Stimulated activated naive B cell treated with anti-CD40 and anti-IgM and Interleukin-4, amounts not matched to agents 10 μg/mL and 1 μg/mL and 100 μg/mL, for 72 hours (primary cell): ENCODE data around the gene LRRC45.

Experiments used
- ATAC-seq, 2 donors: fragments of 150-1000 bp; cut with Tn5 transposase; replicated peaks; 2 replicates each; pipeline ENCODE4 v1.10.0; 2021; ENCODE audit warnings: moderate library complexity in 1 of 2
- DNase-seq: peaks from one replicate; pipeline ENCODE4 v3.0.0; 2021
- H3K27ac Mint-ChIP-seq: one replicate; pipeline ENCODE4 v1.8.0; 2022; ENCODE audit warnings: mild to moderate bottlenecking, mixed read lengths
- H3K27me3 Mint-ChIP-seq, 2 donors: one replicate each; pipeline ENCODE4 v1.8.0; 2022; ENCODE audit warnings: mixed read lengths in 2 of 2
- H3K36me3 Mint-ChIP-seq, 2 donors: one replicate each; pipeline ENCODE4 v1.8.0; 2022; ENCODE audit warnings: mixed read lengths in 2 of 2, mild to moderate bottlenecking in 1 of 2
- H3K4me1 Mint-ChIP-seq, 2 donors: one replicate each; pipeline ENCODE4 v1.8.0; 2022; ENCODE audit warnings: mixed read lengths in 2 of 2, mild to moderate bottlenecking in 1 of 2
- H3K4me3 Mint-ChIP-seq, 2 donors: one replicate each; pipeline ENCODE4 v1.8.0; 2022; ENCODE audit warnings: mild to moderate bottlenecking in 2 of 2, mixed read lengths in 2 of 2, moderate library complexity in 1 of 2
- H3K9me3 Mint-ChIP-seq, 2 donors: one replicate each; pipeline ENCODE4 v1.8.0; 2022; ENCODE audit warnings: mixed read lengths in 2 of 2, mild to moderate bottlenecking in 1 of 2

The LRRC45 gene

GRCh38 chr17:82056729-82057621 is 33.9 kb downstream of the LRRC45 start:
- Mint-ChIP-seq H3K9me3 (no peaks in the 10 kb centered on the region), H3K27me3 (no peaks in the 10 kb centered on the region), H3K36me3 (peaks cover 20 to 32% of the 10 kb centered on the region in 2 donors), H3K4me1 (peaks cover 10 to 34% of the 10 kb centered on the region in 2 donors), H3K4me3 (no peak overlapping the region), H3K27ac (peak overlapping the region; percentile 59)
- ATAC-seq: no peak
- no peak for DNase-seq

DNA sequence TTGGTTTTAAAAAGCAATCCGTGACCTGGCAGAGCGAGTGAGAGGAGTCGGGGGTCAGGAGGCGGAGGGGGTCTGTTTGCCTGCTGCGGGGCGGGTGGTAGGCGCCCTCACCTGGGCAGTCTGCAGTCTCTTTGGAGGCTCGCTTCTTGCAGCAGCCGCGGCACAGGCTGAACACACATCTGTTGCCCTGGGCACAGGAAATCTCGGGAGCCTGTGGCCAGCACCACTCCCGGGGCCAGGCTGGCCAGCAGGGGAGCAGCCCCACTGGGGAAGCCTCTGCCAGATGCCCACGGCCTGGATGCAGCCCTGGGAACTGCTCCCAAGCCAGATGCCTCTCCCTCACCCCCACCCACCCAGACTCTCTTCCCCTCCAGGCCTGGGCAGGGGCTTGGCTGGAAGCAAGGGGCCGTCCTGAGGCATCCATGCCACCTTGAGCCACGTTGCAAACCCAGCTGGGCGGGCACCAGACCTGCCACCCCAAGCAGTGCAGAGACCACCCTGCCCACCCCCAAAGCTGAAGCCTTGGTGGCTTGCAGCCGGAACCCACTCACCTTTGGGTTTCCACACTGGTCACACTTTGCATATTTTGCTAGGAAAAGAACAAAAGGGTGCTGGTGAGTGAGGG is 35.2 kb downstream of the LRRC45 start:
- no peaks in the 10 kb centered on the region for H3K27me3 Mint-ChIP-seq
- no peaks in the 10 kb centered on the region for H3K9me3 Mint-ChIP-seq
- H3K36me3 Mint-ChIP-seq: peaks cover 20 to 34% of the 10 kb centered on the region in 2 donors
- H3K4me3 Mint-ChIP-seq: no peak overlapping the region
- DNase-seq (no peak), ATAC-seq (no peak)
- peak overlapping the region; percentile 56 for H3K27ac Mint-ChIP-seq
- H3K4me1 Mint-ChIP-seq: peaks cover 6 to 26% of the 10 kb centered on the region in 2 donors

GRCh38 chr17:82058855-82059249 is 35.7 kb downstream of the LRRC45 start:
- H3K4me3 Mint-ChIP-seq: no peak overlapping the region
- H3K36me3 Mint-ChIP-seq: peaks cover 20 to 34% of the 10 kb centered on the region in 2 donors
- H3K9me3 Mint-ChIP-seq: no peaks in the 10 kb centered on the region
- H3K27ac Mint-ChIP-seq: peak overlapping the region; percentile 56
- H3K4me1 Mint-ChIP-seq: peaks cover 4 to 22% of the 10 kb centered on the region in 2 donors
- DNase-seq (no peak), ATAC-seq (no peak)
- H3K27me3 Mint-ChIP-seq: no peaks in the 10 kb centered on the region

- Mint-ChIP-seq H3K27me3 (no peaks in the 10 kb centered on the region), H3K4me1 (peaks cover 7 to 22% of the 10 kb centered on the region in 2 donors), H3K9me3 (no peaks in the 10 kb centered on the region), H3K4me3 (no peak overlapping the region), H3K27ac (no peak overlapping the region), H3K36me3 (peaks cover 20 to 34% of the 10 kb centered on the region in 2 donors)
- DNase-seq (no peak), ATAC-seq (no peak)
Observed at GRCh38 chr17:82059272-82060000, 36.3 kb downstream of the LRRC45 start.

DNA sequence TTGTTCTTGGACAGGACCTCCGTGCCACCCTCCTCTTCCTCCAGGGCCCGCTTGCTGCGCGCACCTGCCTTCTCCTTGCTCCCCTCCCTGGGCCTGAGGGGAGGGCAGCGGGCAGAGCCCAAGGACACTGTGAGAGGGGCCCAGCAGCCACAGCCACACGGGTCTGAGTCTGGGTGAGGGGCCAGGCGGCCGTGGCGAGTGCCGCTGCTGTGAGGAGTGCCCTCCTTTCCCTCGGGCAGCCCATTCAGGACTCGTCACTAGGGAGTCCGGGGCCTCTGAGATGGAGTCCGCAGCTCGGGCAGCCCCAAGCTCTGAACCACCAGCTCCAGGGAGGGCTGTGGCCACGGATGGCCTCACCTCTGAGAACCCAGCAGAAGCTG is 36.9 kb downstream of the LRRC45 start:
- Mint-ChIP-seq H3K4me1 (peaks cover 7 to 26% of the 10 kb centered on the region in 2 donors), H3K27me3 (no peaks in the 10 kb centered on the region), H3K27ac (peak overlapping the region; percentile 37), H3K9me3 (no peaks in the 10 kb centered on the region), H3K4me3 (no peak overlapping the region), H3K36me3 (peaks cover 18 to 31% of the 10 kb centered on the region in 2 donors)
- ATAC-seq (no peak), DNase-seq (no peak)

DNA sequence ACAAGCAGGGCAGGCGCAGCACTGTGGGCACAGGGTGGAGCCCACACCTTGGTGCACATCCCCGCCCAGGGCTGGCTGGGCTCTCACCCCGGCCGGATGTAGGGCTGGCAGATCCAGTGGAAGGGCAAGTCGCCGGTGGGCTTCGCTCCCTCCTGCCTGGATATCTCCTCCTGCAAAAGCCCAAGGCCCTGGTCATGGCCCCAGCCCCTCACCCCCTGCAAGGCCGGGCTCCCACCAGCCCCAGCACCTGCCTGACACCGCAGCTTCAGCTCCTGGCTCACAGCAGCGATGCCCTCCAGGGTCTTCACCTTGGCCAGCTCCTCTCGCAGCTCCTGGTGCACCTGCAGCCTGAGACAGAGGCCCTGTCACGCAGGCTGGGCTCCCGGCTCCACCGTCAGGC is 37.5 kb downstream of the LRRC45 start:
- H3K36me3 Mint-ChIP-seq: peaks cover 16 to 28% of the 10 kb centered on the region in 2 donors
- peak overlapping the region; percentile 42 for H3K27ac Mint-ChIP-seq
- H3K27me3 Mint-ChIP-seq: no peaks in the 10 kb centered on the region
- no peak for ATAC-seq
- peaks cover 5 to 26% of the 10 kb centered on the region in 2 donors for H3K4me1 Mint-ChIP-seq
- H3K4me3 Mint-ChIP-seq: no peak overlapping the region
- H3K9me3 Mint-ChIP-seq: no peaks in the 10 kb centered on the region
- no peak for DNase-seq

DNA sequence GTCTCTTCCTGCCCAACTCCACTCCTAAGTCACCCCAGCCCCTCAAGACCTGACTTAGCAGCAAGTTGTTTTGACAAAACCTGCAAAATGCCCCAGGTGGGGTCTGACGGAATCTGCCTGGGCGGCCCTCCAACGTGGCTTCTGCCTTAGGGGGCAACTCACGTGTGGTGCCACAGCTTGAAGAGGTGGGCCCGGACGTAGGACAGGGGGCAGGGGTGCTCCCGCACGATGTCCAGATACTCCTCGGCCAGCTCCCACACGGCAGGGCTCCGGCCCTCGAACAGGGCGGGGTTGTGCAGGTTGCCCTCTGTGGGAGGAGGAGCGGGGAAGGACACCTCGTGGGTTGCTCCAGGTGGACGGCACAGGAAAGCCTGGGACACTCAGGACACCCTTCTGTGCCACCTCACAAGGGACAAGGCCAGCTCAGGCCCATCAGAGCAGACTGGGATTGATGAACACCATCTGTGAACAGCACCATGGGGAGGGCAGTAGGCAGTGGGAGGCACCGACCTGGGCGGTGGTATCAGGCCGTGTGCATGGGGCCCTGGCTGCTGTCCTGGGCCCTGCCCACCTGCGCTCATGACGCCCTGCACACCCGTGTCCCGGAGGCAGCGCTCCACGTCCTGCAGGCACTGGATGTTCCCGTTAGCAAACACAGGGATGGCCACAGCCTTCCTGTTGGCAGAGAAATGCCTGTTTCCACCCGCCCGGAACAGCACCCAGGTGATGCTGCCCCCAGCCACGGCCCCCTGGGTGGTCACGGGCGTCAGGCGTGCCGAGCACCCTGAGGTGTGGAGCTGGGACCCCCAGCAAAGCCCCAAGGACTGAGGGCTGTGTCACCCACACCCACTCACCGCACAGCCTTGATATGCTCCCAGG is 38.2 kb downstream of the LRRC45 start:
- H3K27ac Mint-ChIP-seq: peak overlapping the region; percentile 51
- H3K27me3 Mint-ChIP-seq: no peaks in the 10 kb centered on the region
- DNase-seq: no peak
- H3K4me1 Mint-ChIP-seq: peaks cover 5 to 30% of the 10 kb centered on the region in 2 donors
- H3K4me3 Mint-ChIP-seq: no peak overlapping the region
- no peak for ATAC-seq
- no peaks in the 10 kb centered on the region for H3K9me3 Mint-ChIP-seq
- peaks cover 12 to 24% of the 10 kb centered on the region in 2 donors for H3K36me3 Mint-ChIP-seq

- no peaks in the 10 kb centered on the region for H3K27me3 Mint-ChIP-seq
- peaks cover 12 to 24% of the 10 kb centered on the region in 2 donors for H3K36me3 Mint-ChIP-seq
- DNase-seq: no peak
- H3K4me3 Mint-ChIP-seq: no peak overlapping the region
- no peaks in the 10 kb centered on the region for H3K9me3 Mint-ChIP-seq
- ATAC-seq: no peak
- H3K27ac Mint-ChIP-seq: peak overlapping the region; percentile 77
- peaks cover 5 to 34% of the 10 kb centered on the region in 2 donors for H3K4me1 Mint-ChIP-seq
Observed at GRCh38 chr17:82062076-82062983, 39.2 kb downstream of the LRRC45 start.

GRCh38 chr17:82062984-82063368 is 39.9 kb downstream of the LRRC45 start:
- ATAC-seq (no peak), DNase-seq (no peak)
- H3K4me3 Mint-ChIP-seq: no peak overlapping the region
- H3K27me3 Mint-ChIP-seq: no peaks in the 10 kb centered on the region
- H3K36me3 Mint-ChIP-seq: peaks cover 8 to 20% of the 10 kb centered on the region in 2 donors
- no peaks in the 10 kb centered on the region for H3K9me3 Mint-ChIP-seq
- no peak overlapping the region for H3K27ac Mint-ChIP-seq
- peaks cover 5 to 34% of the 10 kb centered on the region in 2 donors for H3K4me1 Mint-ChIP-seq

DNA sequence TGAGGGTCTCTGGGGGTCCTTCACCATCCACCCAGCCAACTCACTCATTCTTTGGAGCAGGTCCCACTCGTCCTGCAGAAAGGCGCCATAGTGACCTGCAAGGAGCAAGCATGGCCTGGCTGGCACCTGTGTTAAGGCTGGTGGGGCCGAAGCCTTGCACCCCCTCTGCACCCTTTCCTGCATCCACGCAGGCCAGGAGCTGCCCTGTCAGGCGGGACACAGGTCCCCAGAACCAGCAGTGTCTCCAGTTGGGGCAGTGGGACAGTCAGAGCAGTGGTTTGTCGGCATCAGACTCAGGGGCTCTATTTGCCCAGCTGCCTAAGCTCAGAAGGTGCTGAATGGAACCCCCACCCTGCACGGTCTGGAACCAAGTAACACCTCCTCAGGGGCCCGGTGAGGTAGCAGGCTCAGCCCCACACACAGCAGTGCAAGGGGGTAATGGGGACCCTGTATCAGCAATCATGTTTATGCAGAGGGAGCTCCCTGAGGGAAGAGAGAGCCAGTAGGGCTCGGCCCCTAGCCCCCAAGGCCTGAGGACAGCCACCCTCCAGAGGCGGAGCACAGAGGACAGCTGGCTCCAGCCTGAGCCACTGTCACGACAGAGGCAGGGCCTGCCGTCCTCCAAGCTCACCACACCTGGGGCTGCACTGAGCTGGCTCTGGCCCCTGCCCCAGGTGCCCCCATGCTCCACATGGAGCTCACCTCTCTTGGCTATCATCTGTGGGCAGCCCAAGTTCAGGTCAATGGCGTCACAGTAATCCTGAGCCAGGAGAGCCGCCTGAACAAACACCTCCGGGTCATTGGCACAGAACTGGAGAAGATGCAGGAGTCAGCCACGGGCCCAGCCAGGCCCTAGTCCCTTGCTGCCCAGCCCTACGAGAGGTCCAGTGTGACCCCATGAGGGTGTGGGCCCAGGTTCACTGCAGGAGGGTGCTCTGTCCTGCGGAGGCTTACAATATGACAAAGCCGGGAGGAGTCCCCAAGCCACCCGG is 40.6 kb downstream of the LRRC45 start:
- ATAC-seq: no peak
- Mint-ChIP-seq H3K4me1 (peaks cover 5 to 34% of the 10 kb centered on the region in 2 donors), H3K9me3 (no peaks in the 10 kb centered on the region)

GRCh38 chr17:82064433-82065192 is 41.5 kb downstream of the LRRC45 start:
- DNase-seq (no peak), ATAC-seq (no peak)
- Mint-ChIP-seq H3K27me3 (no peaks in the 10 kb centered on the region), H3K36me3 (peaks cover 4 to 13% of the 10 kb centered on the region in 2 donors), H3K4me3 (peak overlapping the region; percentile 77 to 79), H3K4me1 (peaks cover 5 to 34% of the 10 kb centered on the region in 2 donors), H3K27ac (peak overlapping the region; percentile 93), H3K9me3 (no peaks in the 10 kb centered on the region)

More for the DNA sequence above, 40.6 kb downstream of the LRRC45 start:
- peaks cover 5 to 15% of the 10 kb centered on the region in 2 donors for H3K36me3 Mint-ChIP-seq
- H3K4me3 Mint-ChIP-seq: peak overlapping the region; percentile 77 to 79
- H3K27me3 Mint-ChIP-seq: no peaks in the 10 kb centered on the region
- peak overlapping the region; percentile 25 for H3K27ac Mint-ChIP-seq
- DNase-seq: no peak
